ENCODE measurements around the gene CYP24A1. TPM values are rescaled to one million over a fixed set of nuclear protein-coding genes. Genes with fewer than 3 reads are reported as not detected.

Gene CYP24A1
- total and polyA plus RNA-seq, 2 of the 13 experiments (the other 11 are each of a cell fraction or from before 2014, with no cell fraction given) = 9.4 to 32.7 TPM

- TF ChIP-seq, protein P1, sequence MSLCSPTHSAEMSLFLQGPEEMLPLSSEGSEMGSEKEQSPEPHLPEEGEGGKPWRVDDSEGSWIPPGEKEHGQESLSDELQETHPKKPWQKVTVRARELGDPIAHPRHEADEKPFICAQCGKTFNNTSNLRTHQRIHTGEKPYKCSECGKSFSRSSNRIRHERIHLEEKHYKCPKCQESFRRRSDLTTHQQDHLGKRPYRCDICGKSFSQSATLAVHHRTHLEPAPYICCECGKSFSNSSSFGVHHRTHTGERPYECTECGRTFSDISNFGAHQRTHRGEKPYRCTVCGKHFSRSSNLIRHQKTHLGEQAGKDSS (CRISPR knock-in tag; IDR thresholded peaks at IDR 0.05; ENCODE audit: borderline replicate concordance, low read depth) = no peak
- TF ChIP-seq ZNF563 (CRISPR knock-in tag; IDR thresholded peaks at IDR 0.05) (0 out of 2 replicates have a peak, but pooled peaks have one; percentile 14), YY1 (IDR thresholded peaks at IDR 0.05; ENCODE audit: insufficient read depth, insufficient replicate concordance, low read depth, low read length) (no peak), PHF5A (CRISPR knock-in tag; IDR thresholded peaks at IDR 0.05; ENCODE audit: low read depth, unreplicated experiment) (no peak), SALL2 (CRISPR knock-in tag; IDR thresholded peaks at IDR 0.05) (no peak), ZSCAN20 (CRISPR knock-in tag; IDR thresholded peaks at IDR 0.05; ENCODE audit: borderline replicate concordance) (peak; percentile 69; the same call in 1 of the 2 replicates), ZSCAN9 (CRISPR knock-in tag; IDR thresholded peaks at IDR 0.05; ENCODE audit: borderline replicate concordance) (no peak), ZFP90 (CRISPR knock-in tag; IDR thresholded peaks at IDR 0.05; ENCODE audit: borderline replicate concordance) (no peak), TGIF2 (CRISPR knock-in tag; IDR thresholded peaks at IDR 0.05) (no peak), GATAD2A (CRISPR knock-in tag; IDR thresholded peaks at IDR 0.05) (no peak), GLI4 (CRISPR knock-in tag; IDR thresholded peaks at IDR 0.05; ENCODE audit: borderline replicate concordance) (0 out of 2 replicates have a peak, but pooled peaks have one; percentile 44), ZNF768 (CRISPR knock-in tag; IDR thresholded peaks at IDR 0.05) (peak; percentile 79), ZBTB8A (CRISPR knock-in tag; IDR thresholded peaks at IDR 0.05; ENCODE audit: borderline replicate concordance, low read depth) (no peak), MEIS2 (CRISPR knock-in tag; IDR thresholded peaks at IDR 0.05) (0 out of 2 replicates have a peak, but pooled peaks have one; percentile 7), RBM39 (IDR thresholded peaks at IDR 0.05; ENCODE audit: low read depth, low read length, poor library complexity, severe bottlenecking) (peak; percentile 46), NCOR1 (IDR thresholded peaks at IDR 0.05; ENCODE audit: borderline replicate concordance, low read length) (0 out of 2 replicates have a peak, but pooled peaks have one; percentile 10)
- TF ChIP-seq, protein P2, sequence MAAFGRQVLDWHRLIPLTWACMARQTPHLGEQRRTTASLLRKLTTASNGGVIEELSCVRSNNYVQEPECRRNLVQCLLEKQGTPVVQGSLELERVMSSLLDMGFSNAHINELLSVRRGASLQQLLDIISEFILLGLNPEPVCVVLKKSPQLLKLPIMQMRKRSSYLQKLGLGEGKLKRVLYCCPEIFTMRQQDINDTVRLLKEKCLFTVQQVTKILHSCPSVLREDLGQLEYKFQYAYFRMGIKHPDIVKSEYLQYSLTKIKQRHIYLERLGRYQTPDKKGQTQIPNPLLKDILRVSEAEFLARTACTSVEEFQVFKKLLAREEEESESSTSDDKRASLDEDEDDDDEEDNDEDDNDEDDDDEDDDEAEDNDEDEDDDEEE (CRISPR knock-in tag; IDR thresholded peaks at IDR 0.05) = no peak
- TF ChIP-seq, protein P3, sequence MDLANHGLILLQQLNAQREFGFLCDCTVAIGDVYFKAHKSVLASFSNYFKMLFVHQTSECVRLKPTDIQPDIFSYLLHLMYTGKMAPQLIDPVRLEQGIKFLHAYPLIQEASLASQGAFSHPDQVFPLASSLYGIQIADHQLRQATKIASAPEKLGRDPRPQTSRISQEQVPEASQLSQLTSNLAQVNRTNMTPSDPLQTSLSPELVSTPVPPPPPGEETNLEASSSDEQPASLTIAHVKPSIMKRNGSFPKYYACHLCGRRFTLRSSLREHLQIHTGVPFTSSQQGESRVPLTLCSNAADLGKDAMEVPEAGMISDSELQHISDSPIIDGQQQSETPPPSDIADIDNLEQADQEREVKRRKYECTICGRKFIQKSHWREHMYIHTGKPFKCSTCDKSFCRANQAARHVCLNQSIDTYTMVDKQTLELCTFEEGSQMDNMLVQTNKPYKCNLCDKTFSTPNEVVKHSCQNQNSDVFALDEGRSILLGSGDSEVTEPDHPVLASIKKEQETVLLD (CRISPR knock-in tag; IDR thresholded peaks at IDR 0.05; ENCODE audit: low read depth) = no peak
- TF ChIP-seq, protein P4, sequence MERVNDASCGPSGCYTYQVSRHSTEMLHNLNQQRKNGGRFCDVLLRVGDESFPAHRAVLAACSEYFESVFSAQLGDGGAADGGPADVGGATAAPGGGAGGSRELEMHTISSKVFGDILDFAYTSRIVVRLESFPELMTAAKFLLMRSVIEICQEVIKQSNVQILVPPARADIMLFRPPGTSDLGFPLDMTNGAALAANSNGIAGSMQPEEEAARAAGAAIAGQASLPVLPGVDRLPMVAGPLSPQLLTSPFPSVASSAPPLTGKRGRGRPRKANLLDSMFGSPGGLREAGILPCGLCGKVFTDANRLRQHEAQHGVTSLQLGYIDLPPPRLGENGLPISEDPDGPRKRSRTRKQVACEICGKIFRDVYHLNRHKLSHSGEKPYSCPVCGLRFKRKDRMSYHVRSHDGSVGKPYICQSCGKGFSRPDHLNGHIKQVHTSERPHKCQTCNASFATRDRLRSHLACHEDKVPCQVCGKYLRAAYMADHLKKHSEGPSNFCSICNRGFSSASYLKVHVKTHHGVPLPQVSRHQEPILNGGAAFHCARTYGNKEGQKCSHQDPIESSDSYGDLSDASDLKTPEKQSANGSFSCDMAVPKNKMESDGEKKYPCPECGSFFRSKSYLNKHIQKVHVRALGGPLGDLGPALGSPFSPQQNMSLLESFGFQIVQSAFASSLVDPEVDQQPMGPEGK (CRISPR knock-in tag; IDR thresholded peaks at IDR 0.05) = peak; percentile 51; the same call in 1 of the 2 replicates
- TF ChIP-seq, protein P5, sequence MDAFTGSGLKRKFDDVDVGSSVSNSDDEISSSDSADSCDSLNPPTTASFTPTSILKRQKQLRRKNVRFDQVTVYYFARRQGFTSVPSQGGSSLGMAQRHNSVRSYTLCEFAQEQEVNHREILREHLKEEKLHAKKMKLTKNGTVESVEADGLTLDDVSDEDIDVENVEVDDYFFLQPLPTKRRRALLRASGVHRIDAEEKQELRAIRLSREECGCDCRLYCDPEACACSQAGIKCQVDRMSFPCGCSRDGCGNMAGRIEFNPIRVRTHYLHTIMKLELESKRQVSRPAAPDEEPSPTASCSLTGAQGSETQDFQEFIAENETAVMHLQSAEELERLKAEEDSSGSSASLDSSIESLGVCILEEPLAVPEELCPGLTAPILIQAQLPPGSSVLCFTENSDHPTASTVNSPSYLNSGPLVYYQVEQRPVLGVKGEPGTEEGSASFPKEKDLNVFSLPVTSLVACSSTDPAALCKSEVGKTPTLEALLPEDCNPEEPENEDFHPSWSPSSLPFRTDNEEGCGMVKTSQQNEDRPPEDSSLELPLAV (CRISPR knock-in tag; conservative IDR thresholded peaks at IDR 0.05; ENCODE audit: low read depth) = no peak
Observed at GRCh38 chr20:54174457-54175175, 830 bp upstream of the CYP24A1 start (continued).
